IPS-15b (cell line): ENCODE measurements around the gene GALR2.
"Not testable (repeated sequence)": the region's sequence is repeated elsewhere in the genome, so short reads cannot be mapped to it uniquely, and the experiment has no call there.

Source experiments
- H3K27me3 ChIP-seq: one replicate; pipeline ENCODE4 v1.6.1; 2013; ENCODE audit warnings: low read length; ENCODE audit not compliant: control insufficient read depth, insufficient read depth
- H3K36me3 ChIP-seq: one replicate; pipeline ENCODE4 v1.6.1; 2013; ENCODE audit warnings: low read length; ENCODE audit not compliant: control insufficient read depth, insufficient read depth
- H3K4me1 ChIP-seq: one replicate; pipeline ENCODE4 v1.6.1; 2013; ENCODE audit warnings: mild to moderate bottlenecking, low read length; ENCODE audit not compliant: control insufficient read depth, insufficient read depth
- H3K4me3 ChIP-seq: one replicate; pipeline ENCODE4 v1.5.1; 2013; ENCODE audit warnings: low read depth, low read length
- H3K9ac ChIP-seq: one replicate; pipeline ENCODE4 v1.6.1; 2013; ENCODE audit warnings: low read depth, mild to moderate bottlenecking, low read length
- H3K9me3 ChIP-seq: one replicate; pipeline ENCODE4 v1.6.1; 2013; ENCODE audit warnings: mild to moderate bottlenecking, low read length; ENCODE audit not compliant: control insufficient read depth, insufficient read depth

Gene GALR2

GRCh38 chr17:76039121-76039520 is 35.5 kb upstream of the GALR2 start:
- no peak overlapping the region for H3K4me3 ChIP-seq
- peaks cover 6% of the 10 kb centered on the region for H3K4me1 ChIP-seq
- no peaks in the 10 kb centered on the region for H3K27me3 ChIP-seq
- no peak overlapping the region for H3K9ac ChIP-seq
- no peaks in the 10 kb centered on the region for H3K9me3 ChIP-seq
- H3K36me3 ChIP-seq: peaks cover 37% of the 10 kb centered on the region

- no peak overlapping the region for H3K9ac ChIP-seq
- H3K9me3 ChIP-seq: no peaks in the 10 kb centered on the region
- peaks cover 46% of the 10 kb centered on the region for H3K36me3 ChIP-seq
- H3K27me3 ChIP-seq: no peaks in the 10 kb centered on the region
- peaks cover 6% of the 10 kb centered on the region for H3K4me1 ChIP-seq
- no peak overlapping the region for H3K4me3 ChIP-seq
These were observed 34.2 kb upstream of the GALR2 start for GRCh38 chr17:76040376-76040775.

DNA sequence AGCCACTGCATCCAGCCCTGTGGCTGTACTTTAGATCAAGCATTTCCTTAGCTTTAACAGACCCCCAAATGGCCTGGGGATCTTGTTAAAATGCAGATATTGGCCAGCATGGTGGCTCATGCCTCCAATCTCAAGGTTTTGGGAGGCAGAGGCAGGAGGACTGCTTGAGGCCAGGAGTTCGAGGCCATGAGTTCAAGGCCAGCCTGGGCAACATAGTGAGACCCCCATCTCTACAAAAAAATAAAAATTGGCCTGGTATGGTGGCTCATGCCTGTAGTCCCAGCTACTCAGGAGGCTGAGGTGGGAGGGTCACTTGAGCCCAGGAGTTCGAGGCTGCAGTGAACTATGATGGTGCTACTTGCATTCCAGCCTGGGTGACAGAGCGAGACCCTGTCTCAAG is 31.7 kb upstream of the GALR2 start:
- H3K27me3 ChIP-seq, H3K4me1 ChIP-seq, H3K4me3 ChIP-seq, H3K9me3 ChIP-seq, H3K9ac ChIP-seq: not testable (repeated sequence)
- peaks cover 64% of the 10 kb centered on the region for H3K36me3 ChIP-seq

DNA sequence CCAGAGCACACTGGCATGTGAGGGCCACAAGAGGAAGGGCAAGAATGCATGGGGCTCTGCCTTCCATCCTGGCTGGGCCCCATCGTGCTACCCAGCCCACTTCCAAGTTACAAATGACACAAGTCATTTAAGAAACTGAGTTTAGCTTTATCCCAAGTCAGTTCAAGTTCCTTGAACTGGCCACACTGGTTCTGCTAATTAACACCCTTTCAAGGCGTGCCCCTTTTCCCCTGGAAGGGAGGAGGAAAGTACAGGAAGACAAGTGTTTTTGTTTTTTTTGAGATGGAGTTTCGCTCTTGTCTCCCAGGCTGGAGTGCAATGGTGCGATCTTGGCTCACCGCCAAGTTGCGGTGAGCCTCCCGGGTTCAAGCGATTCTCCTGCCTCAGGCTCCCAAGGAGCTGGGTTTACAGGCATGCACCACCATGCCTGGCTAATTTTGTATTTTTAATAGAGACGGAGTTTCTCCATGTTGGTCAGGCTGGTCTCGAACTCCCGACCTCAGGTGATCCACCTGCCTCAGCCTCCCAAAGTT is 30.0 kb upstream of the GALR2 start:
- H3K4me3 ChIP-seq, H3K4me1 ChIP-seq, H3K9ac ChIP-seq, H3K9me3 ChIP-seq, H3K27me3 ChIP-seq: not testable (repeated sequence)
- peaks cover 74% of the 10 kb centered on the region for H3K36me3 ChIP-seq

DNA sequence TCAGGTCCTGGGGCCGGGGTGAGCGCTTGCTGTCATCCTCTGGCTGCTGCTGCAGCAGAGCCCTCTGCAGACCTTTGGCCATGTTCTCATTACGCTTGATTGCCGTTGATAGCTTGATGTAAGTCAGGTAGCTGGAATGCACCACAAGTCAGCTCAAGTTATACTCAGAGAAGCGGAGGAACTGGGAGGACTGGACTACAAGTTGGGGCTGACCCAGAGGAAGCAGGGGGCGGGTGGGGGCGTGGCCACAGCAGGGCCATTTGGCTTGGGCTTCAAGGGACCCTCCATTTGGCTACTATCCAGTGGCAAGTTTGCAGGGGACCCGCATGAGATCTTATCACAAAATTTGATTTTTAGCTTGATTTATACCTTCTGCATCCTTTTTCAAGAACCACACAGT is 28.5 kb upstream of the GALR2 start:
- peaks cover 60% of the 10 kb centered on the region for H3K36me3 ChIP-seq
- H3K4me1 ChIP-seq: no peaks in the 10 kb centered on the region
- no peak overlapping the region for H3K9ac ChIP-seq
- H3K4me3 ChIP-seq: no peak overlapping the region
- no peaks in the 10 kb centered on the region for H3K9me3 ChIP-seq
- no peaks in the 10 kb centered on the region for H3K27me3 ChIP-seq

GRCh38 chr17:76048025-76048605 is 26.5 kb upstream of the GALR2 start:
- Histone ChIP-seq H3K9ac (no peak overlapping the region), H3K4me1 (no peaks in the 10 kb centered on the region), H3K9me3 (no peaks in the 10 kb centered on the region), H3K27me3 (no peaks in the 10 kb centered on the region), H3K36me3 (peaks cover 49% of the 10 kb centered on the region), H3K4me3 (no peak overlapping the region)

DNA sequence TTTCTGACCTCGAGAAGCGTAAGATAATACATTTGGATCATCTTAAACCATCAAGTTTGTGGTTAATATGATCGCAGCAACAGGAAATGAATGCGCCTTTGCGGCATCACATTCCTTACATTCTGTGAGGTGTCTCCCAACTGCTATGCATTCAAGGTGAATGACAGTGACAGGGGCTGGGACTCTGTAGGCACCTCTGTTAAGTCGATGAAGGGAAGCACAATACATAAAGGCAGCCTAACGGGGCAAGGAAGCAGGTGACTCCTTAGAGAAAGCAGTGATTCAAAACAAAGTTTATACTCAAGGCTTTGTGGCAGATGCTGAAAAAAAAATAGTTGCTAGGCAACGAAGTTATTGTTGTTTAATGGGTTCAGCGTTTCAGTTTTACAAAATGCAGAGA is 25.9 kb upstream of the GALR2 start:
- Histone ChIP-seq H3K9ac (no peak overlapping the region), H3K4me1 (no peaks in the 10 kb centered on the region), H3K9me3 (no peaks in the 10 kb centered on the region), H3K36me3 (peaks cover 49% of the 10 kb centered on the region), H3K4me3 (no peak overlapping the region), H3K27me3 (no peaks in the 10 kb centered on the region)

- no peaks in the 10 kb centered on the region for H3K27me3 ChIP-seq
- no peaks in the 10 kb centered on the region for H3K4me1 ChIP-seq
- H3K9me3 ChIP-seq: no peaks in the 10 kb centered on the region
- no peak overlapping the region for H3K9ac ChIP-seq
- H3K36me3 ChIP-seq: peaks cover 48% of the 10 kb centered on the region
- no peak overlapping the region for H3K4me3 ChIP-seq
These were observed 25.3 kb upstream of the GALR2 start for GRCh38 chr17:76049239-76049638.

DNA sequence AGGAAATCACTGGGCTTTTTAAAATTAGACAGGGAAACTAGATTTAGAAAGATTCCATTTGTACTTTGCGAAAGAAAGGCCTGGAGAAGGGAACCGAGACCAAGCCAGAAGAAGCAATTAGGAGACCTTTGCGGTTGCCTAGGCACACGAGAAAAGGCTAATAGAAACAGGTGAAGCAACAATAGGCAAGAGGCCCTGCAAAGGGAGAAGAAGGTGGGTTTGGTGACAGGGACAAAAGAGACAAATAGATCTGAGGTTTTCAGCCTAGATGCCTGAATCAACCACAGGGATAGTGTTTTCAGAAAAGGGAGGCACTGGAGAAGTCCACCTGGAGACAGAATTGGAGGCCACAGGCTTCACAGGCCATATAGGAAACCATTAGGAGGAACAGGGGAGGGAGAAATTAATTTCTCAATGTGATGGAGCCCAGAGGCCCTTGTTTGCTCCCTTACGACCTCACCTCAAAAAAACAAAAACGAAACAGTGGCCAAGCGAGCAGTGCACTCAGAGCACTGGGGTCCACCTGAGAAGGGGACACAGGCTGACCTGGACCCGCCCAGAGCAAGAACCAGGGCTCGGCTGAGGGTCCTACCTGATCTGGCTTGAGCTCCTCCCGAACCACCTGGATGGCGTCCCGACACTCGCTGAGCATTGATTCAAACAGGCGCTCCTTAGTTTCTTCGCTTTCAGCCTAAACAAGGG is 24.6 kb upstream of the GALR2 start:
- peaks cover 44% of the 10 kb centered on the region for H3K36me3 ChIP-seq
- H3K4me1 ChIP-seq: no peaks in the 10 kb centered on the region

GRCh38 chr17:76050538-76051467 is 23.8 kb upstream of the GALR2 start:
- peaks cover 39% of the 10 kb centered on the region for H3K36me3 ChIP-seq
- no peaks in the 10 kb centered on the region for H3K27me3 ChIP-seq
- no peak overlapping the region for H3K9ac ChIP-seq
- H3K4me1 ChIP-seq: no peaks in the 10 kb centered on the region
- H3K4me3 ChIP-seq: no peak overlapping the region
- no peaks in the 10 kb centered on the region for H3K9me3 ChIP-seq

More for the DNA sequence above, 24.6 kb upstream of the GALR2 start:
- Histone ChIP-seq H3K9me3 (no peaks in the 10 kb centered on the region), H3K27me3 (no peaks in the 10 kb centered on the region), H3K9ac (no peak overlapping the region), H3K4me3 (no peak overlapping the region)

DNA sequence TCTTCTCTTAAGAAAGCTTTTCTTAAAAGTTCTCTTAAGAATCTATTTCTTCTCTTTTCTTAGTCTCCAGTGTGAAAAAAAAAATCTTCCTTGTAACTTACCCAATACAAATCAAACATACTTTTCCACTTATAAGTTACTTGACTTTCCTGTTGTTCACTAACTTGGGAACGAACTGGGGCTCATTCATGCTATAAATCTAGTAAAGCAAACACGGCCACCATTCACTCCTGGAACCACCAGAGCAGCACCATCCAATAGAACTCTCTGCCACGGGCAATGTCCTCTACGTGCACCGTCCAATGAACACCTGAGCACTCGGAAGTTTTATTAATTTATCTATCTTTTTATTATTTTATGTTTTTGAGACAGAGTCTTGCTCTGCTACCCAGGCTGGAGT is 23.0 kb upstream of the GALR2 start:
- Histone ChIP-seq H3K27me3 (no peaks in the 10 kb centered on the region), H3K9ac (no peak overlapping the region), H3K4me3 (no peak overlapping the region), H3K36me3 (peaks cover 36% of the 10 kb centered on the region), H3K4me1 (no peaks in the 10 kb centered on the region), H3K9me3 (no peaks in the 10 kb centered on the region)
